ENCODE measurements around the gene ARSA.

Gene ARSA

GRCh38 chr22:50576806-50577696, 50.9 kb downstream of the ARSA start:
- DNase-seq, result no peak

- no peak for DNase-seq
Measured at GRCh38 chr22:50576070-50576469, 51.9 kb downstream of the ARSA start.

GRCh38 chr22:50575426-50575941, 52.5 kb downstream of the ARSA start:
- DNase-seq, result no peak
